HG02852 (cell line): ENCODE results near the gene ARSG.
A peak's percentile ranks its signal among the peaks of the same experiment; 100 is the strongest.

Experiments used
- ATAC-seq: cut with Tn5 transposase; IDR thresholded peaks from one replicate; pipeline ENCODE4 v1.9.1; 2021; ENCODE audit warnings: mild to moderate bottlenecking, moderate library complexity; ENCODE audit not compliant: unreplicated experiment

Gene ARSG

GRCh38 chr17:68446626-68447041 is 155.3 kb downstream of the ARSG start:
- ATAC-seq: no peak

GRCh38 chr17:68449021-68449739 is 157.9 kb downstream of the ARSG start:
- no peak for ATAC-seq

DNA sequence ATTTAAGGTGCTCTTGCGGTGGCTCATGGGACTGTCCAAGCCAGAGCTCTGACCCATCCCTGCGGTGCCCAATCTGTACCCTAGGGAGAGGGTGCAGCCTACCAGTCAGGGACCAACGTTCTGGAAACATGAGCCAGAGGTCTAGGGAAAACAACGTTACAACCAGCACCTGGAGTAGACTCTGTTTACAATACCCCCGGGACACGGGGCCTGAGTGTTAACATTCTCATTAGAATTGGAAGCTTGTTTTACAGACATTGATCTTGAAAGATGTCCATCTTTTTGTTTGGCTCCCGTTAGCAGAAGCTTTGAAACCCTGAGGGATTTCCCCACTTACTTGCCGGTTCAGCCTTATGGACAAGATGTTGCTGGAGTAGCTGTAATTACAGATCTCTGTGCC is 159.1 kb downstream of the ARSG start:
- ATAC-seq: no peak

GRCh38 chr17:68450801-68451200 is 159.5 kb downstream of the ARSG start:
- ATAC-seq: no peak

GRCh38 chr17:68451670-68452354 is 160.5 kb downstream of the ARSG start:
- ATAC-seq: no peak

- ATAC-seq: no peak
Observed at GRCh38 chr17:68452724-68453290, 161.5 kb downstream of the ARSG start.

GRCh38 chr17:68453991-68454665 is 162.8 kb downstream of the ARSG start:
- ATAC-seq: no peak

GRCh38 chr17:68455901-68456338 is 164.6 kb downstream of the ARSG start:
- no peak for ATAC-seq

DNA sequence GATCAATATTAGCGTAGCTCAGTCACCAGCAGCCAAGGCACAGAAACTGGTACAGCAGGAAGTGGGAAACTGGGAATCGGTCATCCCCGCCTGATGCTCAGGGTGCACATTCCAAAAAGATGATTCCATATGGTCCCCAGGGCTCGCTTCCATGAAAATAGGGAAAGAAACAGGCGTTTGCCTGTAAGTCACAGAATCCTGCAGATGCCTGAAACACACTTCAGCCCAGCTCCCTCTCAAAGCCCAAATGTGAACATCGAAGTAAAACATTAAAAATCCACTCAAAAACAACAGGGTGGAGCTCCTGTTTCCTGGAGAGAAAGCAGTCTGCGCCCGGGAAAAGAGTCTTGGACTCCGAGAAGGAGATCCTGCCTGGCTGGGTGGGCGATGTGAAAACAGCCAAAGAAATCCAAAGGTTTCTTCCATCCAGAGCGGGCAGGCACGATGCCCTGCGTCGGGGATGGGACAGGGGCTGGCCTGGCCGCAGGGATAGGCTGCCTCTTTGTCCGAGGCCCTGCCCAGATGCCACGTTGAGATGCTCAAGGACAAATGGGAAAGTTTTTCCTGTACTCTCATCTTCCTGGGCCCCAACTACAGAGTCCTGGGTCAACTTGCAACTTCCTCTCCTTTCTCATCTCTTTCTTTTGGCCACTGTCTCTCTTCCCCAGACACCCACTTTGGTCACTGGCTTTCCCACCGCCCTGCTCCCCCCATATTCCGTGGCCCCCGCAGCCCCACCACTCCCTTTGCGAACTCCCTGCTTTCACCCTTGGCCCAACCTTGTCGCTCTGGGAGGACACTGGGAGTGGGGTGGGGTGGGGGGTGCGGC is 165.3 kb downstream of the ARSG start:
- no peak for ATAC-seq

- peak; percentile 27 for ATAC-seq
Observed at GRCh38 chr17:68457168-68457538, 165.9 kb downstream of the ARSG start, which contains the start of gene WIPI1. Gene WIPI1 (minus strand): TSS chr17:68457496. CDS start chr17:68457421, 75 bp downstream.

GRCh38 chr17:68457539-68458259 is 166.4 kb downstream of the ARSG start:
- peak; percentile 66 for ATAC-seq

- no peak for ATAC-seq
Observed at GRCh38 chr17:68458260-68459036, 167.2 kb downstream of the ARSG start.

- peak; percentile 26 for ATAC-seq
Observed at GRCh38 chr17:68459037-68459639, 167.8 kb downstream of the ARSG start.

GRCh38 chr17:68460146-68460545 is 168.9 kb downstream of the ARSG start:
- no peak for ATAC-seq

- no peak for ATAC-seq
Observed at GRCh38 chr17:68460715-68461114, 169.4 kb downstream of the ARSG start.

DNA sequence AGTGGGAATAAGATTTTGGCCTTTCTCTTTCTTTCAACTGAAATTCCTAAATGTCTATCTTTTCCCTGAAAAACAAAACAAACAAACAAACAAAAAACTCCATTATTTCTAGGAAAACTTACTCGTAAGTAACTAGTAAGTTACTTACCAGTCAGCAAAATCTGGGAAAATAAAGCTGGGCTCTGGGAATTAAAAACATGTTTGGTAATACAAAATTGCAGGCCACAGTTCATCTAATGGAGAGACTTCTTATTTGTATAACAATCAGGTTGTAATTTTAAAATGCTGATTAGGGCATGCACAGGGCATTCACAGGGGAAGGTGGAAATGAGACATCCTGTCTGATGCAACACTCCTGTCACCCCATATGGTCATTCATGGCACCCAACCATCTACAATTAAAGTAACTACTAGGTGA is 169.8 kb downstream of the ARSG start:
- ATAC-seq: no peak

- no peak for ATAC-seq
Observed at GRCh38 chr17:68461589-68461988, 170.3 kb downstream of the ARSG start.

GRCh38 chr17:68462381-68463210 is 171.3 kb downstream of the ARSG start:
- ATAC-seq: peak; percentile 27
